HUDEP-2 (cell line): ENCODE results near the gene PCDHB8.
"Not testable (repeated sequence)": the region's sequence is repeated elsewhere in the genome, so short reads cannot be mapped to it uniquely, and the experiment has no call there.

Experiments used
- DNase-seq, 76 experiments: peaks; one replicate each; lab custom pipeline; 2025; ENCODE audit not compliant: unreplicated experiment in 76 of 76; lab: John Stamatoyannopoulos, UW

PCDHB8 gene

DNA sequence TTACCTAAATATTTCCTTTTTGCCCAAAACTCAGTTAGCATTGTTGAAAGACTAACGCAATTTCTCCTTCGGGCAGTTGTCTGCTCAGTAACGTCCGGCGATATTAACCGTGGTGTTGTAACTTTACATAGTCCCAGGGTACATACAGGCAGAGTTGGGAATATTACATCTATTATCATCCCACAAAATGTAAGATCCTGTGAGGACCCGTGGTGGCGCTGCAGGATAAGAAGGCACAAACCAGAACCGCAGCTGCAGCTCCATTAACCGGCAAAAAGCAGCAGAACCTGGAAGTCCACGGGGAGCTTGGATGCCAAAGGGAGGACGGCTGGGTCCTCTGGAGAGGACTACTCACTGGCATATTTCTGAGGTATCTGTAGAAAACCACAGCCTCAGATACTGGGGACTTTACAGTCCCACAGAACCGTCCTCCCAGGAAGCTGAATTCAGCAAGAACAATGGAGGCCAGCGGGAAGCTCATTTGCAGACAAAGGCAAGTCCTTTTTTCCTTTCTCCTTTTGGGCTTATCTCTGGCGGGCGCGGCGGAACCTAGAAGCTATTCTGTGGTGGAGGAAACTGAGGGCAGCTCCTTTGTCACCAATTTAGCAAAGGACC, at the start of gene PCDHB8:
Gene PCDHB8, plus strand, starts transcription at position 214 of the 615 bp plus-strand sequence. Its CDS starts 245 bp downstream, at position 459.
- not testable (repeated sequence) for DNase-seq

- peak in 5 of 76 experiments; percentile 0 to 6 (median 3) for DNase-seq
These were observed 42.4 kb upstream of the PCDHB8 start, which contains the start of gene PCDHB5 for GRCh38 chr5:141135030-141135717. Gene PCDHB5 (plus strand): TSS chr5:141135206. CDS start chr5:141135435, 229 bp downstream.

DNA sequence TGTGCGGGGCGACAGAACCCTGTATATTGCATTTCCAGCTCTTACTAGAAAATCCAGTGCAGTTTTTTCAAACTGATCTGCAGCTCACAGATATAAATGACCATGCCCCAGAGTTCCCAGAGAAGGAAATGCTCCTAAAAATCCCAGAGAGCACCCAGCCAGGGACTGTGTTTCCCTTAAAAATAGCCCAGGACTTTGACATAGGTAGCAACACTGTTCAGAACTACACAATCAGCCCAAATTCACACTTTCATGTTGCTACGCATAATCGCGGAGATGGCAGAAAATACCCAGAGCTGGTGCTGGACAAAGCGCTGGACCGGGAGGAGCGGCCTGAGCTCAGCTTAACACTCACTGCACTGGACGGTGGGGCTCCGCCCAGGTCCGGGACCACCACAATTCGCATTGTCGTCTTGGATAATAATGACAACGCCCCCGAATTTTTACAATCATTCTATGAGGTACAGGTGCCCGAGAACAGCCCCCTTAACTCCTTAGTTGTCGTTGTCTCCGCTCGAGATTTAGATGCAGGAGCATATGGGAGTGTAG, 41.8 kb upstream of the PCDHB8 start:
- no peak for DNase-seq

- DNase-seq: not testable (repeated sequence)
These were observed 40.2 kb upstream of the PCDHB8 start for GRCh38 chr5:141137346-141137745.

GRCh38 chr5:141149812-141150211, 27.8 kb upstream of the PCDHB8 start, which contains the start of gene PCDHB6:
Gene PCDHB6 (plus strand): TSS chr5:141150057. CDS start chr5:141150258, 201 bp downstream.
- no peak for DNase-seq

DNA sequence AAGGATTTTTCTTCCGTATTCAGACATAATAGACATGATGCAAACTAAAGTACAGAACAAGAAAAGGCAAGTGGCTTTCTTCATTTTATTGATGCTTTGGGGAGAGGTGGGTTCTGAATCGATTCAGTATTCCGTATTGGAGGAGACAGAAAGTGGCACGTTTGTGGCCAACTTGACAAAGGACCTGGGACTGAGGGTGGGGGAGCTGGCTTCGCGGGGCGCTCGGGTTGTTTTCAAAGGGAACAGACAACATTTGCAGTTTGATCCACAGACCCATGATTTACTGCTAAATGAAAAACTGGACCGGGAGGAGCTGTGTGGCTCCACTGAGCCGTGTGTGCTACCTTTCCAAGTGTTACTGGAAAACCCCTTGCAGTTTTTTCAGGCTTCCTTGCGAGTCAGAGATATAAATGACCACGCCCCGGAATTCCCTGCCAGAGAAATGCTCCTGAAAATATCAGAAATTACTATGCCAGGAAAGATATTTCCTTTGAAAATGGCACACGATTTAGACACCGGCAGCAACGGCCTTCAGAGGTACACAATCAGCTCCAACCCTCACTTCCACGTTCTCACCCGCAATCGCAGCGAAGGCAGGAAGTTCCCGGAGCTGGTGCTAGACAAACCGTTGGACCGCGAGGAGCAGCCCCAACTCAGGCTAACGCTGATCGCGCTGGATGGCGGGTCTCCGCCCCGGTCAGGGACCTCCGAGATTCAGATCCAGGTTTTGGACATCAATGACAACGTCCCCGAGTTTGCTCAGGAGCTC, 27.2 kb upstream of the PCDHB8 start:
- DNase-seq: no peak

DNA sequence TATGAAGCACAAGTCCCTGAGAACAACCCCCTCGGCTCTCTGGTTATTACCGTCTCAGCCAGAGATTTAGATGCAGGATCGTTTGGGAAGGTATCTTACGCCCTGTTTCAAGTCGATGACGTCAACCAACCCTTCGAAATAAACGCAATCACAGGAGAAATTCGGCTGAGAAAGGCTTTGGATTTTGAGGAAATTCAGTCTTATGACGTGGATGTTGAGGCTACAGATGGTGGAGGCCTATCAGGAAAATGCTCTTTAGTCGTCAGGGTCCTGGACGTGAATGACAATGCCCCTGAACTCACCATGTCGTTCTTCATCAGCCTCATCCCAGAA, 26.6 kb upstream of the PCDHB8 start:
- no peak for DNase-seq

- not testable (repeated sequence) for DNase-seq
These were observed 26.0 kb upstream of the PCDHB8 start for GRCh38 chr5:141151632-141152031.

DNA sequence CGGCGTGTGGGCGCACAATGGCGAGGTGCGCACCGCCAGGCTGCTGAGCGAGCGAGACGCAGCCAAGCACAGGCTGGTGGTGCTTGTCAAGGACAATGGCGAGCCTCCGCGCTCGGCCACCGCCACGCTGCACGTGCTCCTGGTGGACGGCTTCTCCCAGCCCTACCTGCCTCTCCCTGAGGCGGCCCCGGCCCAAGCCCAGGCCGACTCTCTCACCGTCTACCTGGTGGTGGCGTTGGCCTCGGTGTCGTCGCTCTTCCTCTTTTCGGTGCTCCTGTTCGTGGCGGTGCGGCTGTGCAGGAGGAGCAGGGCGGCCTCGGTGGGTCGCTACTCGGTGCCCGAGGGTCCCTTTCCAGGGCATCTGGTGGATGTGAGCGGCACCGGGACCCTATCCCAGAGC, 25.5 kb upstream of the PCDHB8 start:
- DNase-seq: not testable (repeated sequence)

DNA sequence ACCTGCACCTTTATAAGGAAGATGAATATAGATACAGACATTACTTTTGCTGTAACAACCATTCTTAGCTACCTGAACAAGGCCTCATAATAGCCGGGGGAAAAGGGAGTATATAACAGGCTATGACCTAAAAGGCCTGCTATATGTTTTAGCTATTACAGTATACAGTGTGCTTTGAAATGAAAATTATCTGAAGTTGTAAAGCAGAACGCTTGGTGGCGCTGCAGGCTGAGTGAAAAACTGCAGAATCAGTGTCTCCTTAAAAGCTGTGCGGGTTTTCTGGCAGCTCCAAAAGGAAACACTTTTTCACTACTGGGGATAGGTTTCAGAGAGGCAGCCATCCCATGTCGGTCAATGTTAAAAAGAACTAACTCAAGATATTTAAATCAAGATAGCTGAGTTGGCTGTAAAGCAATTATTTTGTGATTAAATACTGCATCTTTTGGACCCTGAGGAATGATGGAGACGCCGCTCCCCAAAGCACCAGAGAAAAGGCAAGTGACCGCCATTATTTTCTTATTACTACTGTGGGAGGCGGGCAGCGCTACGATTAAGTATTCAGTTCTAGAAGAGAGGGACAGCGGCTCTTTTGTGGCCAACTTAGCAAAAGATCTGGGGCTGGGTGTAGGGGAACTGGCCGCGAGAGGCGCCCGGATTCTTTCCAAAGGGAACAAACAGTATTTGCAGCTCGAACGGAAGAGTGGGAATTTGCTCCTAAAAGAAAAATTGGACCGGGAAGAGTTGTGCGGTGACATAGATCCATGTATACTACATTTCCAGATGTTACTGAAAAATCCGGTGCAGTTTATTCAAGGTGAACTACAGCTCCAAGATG, 21.8 kb upstream of the PCDHB8 start:
- no peak for DNase-seq

- not testable (repeated sequence) for DNase-seq
These were observed 20.2 kb upstream of the PCDHB8 start for GRCh38 chr5:141157356-141157755.

DNA sequence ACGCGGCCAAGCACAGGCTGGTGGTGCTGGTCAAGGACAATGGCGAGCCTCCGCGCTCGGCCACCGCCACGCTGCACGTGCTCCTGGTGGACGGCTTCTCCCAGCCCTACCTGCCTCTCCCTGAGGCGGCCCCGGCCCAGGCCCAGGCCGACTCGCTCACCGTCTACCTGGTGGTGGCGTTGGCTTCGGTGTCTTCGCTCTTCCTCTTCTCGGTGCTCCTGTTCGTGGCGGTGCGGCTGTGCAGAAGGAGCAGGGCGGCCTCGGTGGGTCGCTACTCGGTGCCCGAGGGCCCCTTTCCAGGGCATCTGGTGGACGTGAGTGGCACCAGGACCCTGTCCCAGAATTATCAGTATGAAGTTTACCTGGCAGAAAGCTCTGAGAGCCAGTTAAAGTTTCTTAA, 19.7 kb upstream of the PCDHB8 start:
- DNase-seq: not testable (repeated sequence)

DNA sequence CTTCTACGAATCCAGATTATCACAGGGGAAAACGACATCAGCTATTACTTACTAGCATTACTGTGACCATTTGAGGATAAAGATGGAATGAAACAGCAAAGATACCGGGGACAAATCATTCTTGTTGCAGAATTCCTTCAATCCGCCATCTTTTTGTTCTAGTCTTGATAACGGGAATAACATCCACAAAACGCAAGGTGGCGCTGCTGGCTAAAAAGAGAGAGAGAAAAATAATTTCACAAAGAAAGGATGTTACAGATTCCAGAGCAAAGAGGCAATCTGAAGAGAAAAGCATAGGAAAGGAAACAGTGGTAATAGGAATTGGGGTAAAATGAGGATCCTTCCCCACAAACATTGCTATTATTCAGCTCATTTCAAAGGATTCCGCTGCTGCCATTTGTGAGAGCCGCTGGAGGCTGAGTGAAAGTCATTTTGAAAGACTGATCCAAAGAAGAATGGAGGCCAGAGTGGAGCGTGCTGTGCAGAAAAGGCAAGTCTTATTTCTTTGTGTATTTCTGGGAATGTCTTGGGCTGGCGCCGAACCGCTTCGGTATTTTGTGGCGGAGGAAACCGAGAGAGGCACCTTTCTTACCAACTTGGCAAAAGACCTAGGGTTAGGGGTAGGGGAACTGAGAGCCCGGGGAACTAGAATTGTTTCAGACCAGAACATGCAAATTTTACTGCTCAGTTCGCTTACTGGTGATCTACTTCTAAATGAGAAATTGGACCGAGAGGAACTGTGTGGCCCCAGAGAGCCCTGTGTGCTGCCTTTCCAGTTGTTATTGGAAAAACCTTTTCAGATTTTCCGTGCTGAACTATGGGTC, 5.0 kb upstream of the PCDHB8 start, which contains the start of gene PCDHB7:
Gene PCDHB7, plus strand, starts transcription at position 264 of the 824 bp plus-strand sequence. Its CDS starts 192 bp downstream, at position 456.
- peak in 1 of 76 experiments; percentile 3 for DNase-seq

- not testable (repeated sequence) for DNase-seq
These were observed 3.1 kb upstream of the PCDHB8 start for GRCh38 chr5:141174291-141175104.

DNA sequence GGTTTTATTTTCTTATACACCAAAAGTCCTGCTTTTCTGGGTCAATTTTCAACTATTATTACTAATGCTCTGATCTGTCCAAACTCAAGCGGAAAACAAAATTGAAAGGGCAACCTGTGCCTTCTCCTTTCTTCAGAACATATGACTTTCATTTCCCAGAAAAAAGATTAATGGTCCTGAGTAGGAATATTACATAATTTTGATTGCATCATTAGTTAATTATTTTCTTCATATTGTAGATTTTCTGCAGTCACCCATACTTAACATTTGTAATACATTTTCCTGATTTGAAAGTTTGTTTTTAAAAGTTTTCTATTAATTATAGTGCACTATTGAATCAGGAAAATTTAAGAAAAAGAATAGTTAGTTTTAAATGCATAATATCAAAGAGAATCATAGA, 1.7 kb upstream of the PCDHB8 start:
- no peak for DNase-seq

GRCh38 chr5:141179371-141179770, 1.8 kb downstream of the PCDHB8 start:
- DNase-seq: not testable (repeated sequence)

GRCh38 chr5:141179876-141180275, 2.3 kb downstream of the PCDHB8 start:
- DNase-seq: not testable (repeated sequence)

GRCh38 chr5:141180313-141180712, 2.7 kb downstream of the PCDHB8 start:
- DNase-seq: no peak
